ENCODE measurements around the gene LMOD1. TPM values are rescaled to one million over a fixed set of nuclear protein-coding genes. Genes with fewer than 3 reads are reported as not detected.

LMOD1 gene
- total RNA-seq, 2 donors from 2014 or later: 112 to 190 TPM

DNA sequence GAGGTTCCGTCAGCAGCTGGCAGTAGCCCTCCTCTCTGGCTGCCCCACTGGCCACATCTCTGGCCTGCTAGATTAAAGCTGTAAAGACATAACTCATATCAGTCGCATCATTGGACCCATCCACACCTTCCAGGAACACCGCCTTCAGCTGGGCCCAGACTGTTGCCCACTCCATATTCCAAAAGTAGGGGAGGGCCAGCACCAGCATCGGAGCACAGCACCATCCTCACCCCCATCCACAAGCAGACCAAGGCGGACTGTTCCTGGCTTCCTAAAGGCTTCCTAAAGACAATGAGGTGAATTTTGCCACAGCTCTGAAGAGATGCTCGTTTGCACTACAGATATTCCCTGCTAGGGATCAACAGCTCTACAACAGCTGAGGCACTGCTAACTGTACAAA, 54.1 kb downstream of the LMOD1 start:
- Histone ChIP-seq H3K4me1 (replicated peaks) (no peaks in the 10 kb centered on the region), H3K9me3 (no peaks in the 10 kb centered on the region), H3K36me3 (no peaks in the 10 kb centered on the region), H3K4me3 (no peak overlapping the region), H3K27me3 (replicated peaks; ENCODE audit: insufficient read depth) (no peaks in the 10 kb centered on the region), H3K27ac (no peak overlapping the region)
- intact Hi-C loops (cut with DNase I): loop anchor here (10.0 kb wide), 1 partner anchor 243 kb away; no protein-coding TSS in a partner anchor
- WGBS: 80% methylated on average over 6 of the region's 6 CpGs
- DNase-seq (ENCODE audit: low spot score): no peak
- TF ChIP-seq POLR2A (IDR thresholded peaks at IDR 0.05) (no peak), POLR2AphosphoS5 (IDR thresholded peaks at IDR 0.05) (no peak), CTCF (IDR thresholded peaks at IDR 0.05) (no peak)

- H3K27ac ChIP-seq: no peak overlapping the region
Observed at GRCh38 chr1:201891451-201892045, 54.8 kb downstream of the LMOD1 start.

GRCh38 chr1:201890806-201891450, 55.4 kb downstream of the LMOD1 start:
- Histone ChIP-seq H3K9me3 (no peaks in the 10 kb centered on the region), H3K36me3 (no peaks in the 10 kb centered on the region), H3K27me3 (replicated peaks; ENCODE audit: insufficient read depth) (no peaks in the 10 kb centered on the region), H3K4me1 (replicated peaks) (no peaks in the 10 kb centered on the region), H3K27ac (no peak overlapping the region), H3K4me3 (no peak overlapping the region)
- intact Hi-C loops (cut with DNase I): loop anchor here (10.0 kb wide), 1 partner anchor 244 kb away; no protein-coding TSS in a partner anchor
- DNase-seq (ENCODE audit: low spot score): no peak
- 75% methylated on average over 3 of the region's 3 CpGs for WGBS
- no peak for TF ChIP-seq POLR2A (IDR thresholded peaks at IDR 0.05)
- TF ChIP-seq POLR2AphosphoS5 (IDR thresholded peaks at IDR 0.05): no peak
- TF ChIP-seq CTCF (IDR thresholded peaks at IDR 0.05): no peak

More at GRCh38 chr1:201891451-201892045, 54.8 kb downstream of the LMOD1 start:
- intact Hi-C loops (cut with DNase I): loop anchor here (10.0 kb wide), 1 partner anchor 243 kb away; no protein-coding TSS in a partner anchor
- Histone ChIP-seq H3K4me1 (replicated peaks) (no peaks in the 10 kb centered on the region), H3K36me3 (no peaks in the 10 kb centered on the region), H3K9me3 (no peaks in the 10 kb centered on the region), H3K27me3 (replicated peaks; ENCODE audit: insufficient read depth) (no peaks in the 10 kb centered on the region), H3K4me3 (no peak overlapping the region)
- 88% methylated on average over 5 of the region's 5 CpGs for WGBS
- DNase-seq (ENCODE audit: low spot score): no peak
- TF ChIP-seq CTCF (IDR thresholded peaks at IDR 0.05): no peak
- no peak for TF ChIP-seq POLR2AphosphoS5 (IDR thresholded peaks at IDR 0.05)
- TF ChIP-seq POLR2A (IDR thresholded peaks at IDR 0.05): no peak

DNA sequence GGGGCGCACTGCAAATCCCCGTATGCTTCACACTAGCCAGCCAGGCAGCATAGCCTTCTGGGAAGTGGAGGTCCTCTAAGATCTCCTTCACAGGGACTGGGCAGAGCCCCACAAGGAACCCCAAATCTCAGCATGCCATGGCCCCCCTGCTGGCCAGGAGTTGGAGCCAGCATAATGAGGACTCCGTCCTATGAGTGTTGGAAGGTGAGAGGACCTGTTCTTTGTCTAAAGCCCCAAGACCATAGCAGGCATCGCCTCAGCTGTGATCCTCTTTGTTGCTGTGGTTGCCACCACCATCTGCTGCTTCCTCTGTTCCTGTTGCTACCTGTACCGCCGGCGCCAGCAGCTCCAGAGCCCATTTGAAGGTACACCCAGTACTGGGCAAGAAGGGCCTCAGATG, 56.1 kb downstream of the LMOD1 start:
- Histone ChIP-seq H3K9me3 (no peaks in the 10 kb centered on the region), H3K27me3 (replicated peaks; ENCODE audit: insufficient read depth) (no peaks in the 10 kb centered on the region), H3K36me3 (no peaks in the 10 kb centered on the region), H3K4me1 (replicated peaks) (peaks cover 2% of the 10 kb centered on the region), H3K27ac (no peak overlapping the region), H3K4me3 (no peak overlapping the region)
- no peak for DNase-seq (ENCODE audit: low spot score)
- intact Hi-C loops (cut with DNase I): loop anchor here (10.0 kb wide), 1 partner anchor 245 kb away; no protein-coding TSS in a partner anchor
- WGBS: 84% methylated on average over 7 of the region's 7 CpGs
- TF ChIP-seq POLR2A (IDR thresholded peaks at IDR 0.05) (no peak), POLR2AphosphoS5 (IDR thresholded peaks at IDR 0.05) (no peak), CTCF (IDR thresholded peaks at IDR 0.05) (no peak)
